DMS 273 (cell line): ENCODE results near the gene CENPC.
A peak's percentile ranks its signal among the peaks of the same experiment; 100 is the strongest.
"Not testable (repeated sequence)": the region's sequence is repeated elsewhere in the genome, so short reads cannot be mapped to it uniquely, and the experiment has no call there.

Source experiments
- DNase-seq: peaks from one replicate; lab custom pipeline; 2025; ENCODE audit not compliant: unreplicated experiment; lab: John Stamatoyannopoulos, UW

Gene CENPC

GRCh38 chr4:67470871-67471270, 74.4 kb downstream of the CENPC start:
- DNase-seq = no peak

DNA sequence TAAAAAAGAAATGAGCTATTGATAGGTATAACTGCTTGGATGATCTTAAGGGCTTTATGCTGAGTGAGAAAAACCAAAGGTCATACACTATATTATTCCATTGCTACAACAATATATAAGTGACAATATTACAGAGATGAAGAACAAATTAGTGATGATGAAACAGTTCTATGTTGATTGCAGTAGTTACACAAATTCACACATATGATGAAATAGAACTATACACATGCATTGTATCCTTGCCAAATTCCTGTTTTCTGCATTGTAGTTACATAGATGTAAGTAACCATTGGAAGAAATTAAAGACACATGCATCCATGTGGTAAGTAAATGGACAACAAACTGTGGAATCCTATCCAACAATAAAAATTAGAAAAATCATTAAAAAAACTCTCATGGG, 76.5 kb downstream of the CENPC start:
- no peak for DNase-seq

GRCh38 chr4:67466751-67467150, 78.6 kb downstream of the CENPC start:
- no peak for DNase-seq

DNA sequence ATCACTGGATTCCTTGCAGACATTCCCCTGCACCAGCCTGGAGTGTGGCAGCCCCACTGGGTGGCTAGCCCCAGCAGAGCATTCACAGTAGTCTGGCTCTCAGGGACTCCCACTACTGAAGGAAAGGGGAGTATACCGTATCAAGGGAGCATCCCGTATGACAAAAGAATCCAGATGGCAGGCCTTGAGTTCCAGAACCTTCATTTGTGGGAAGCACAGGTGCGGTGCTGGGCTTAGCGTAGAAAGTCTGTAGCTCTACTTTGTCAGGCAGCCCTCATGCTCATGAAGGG, 79.6 kb downstream of the CENPC start:
- peak; percentile 20 for DNase-seq

GRCh38 chr4:67465032-67465762, 80.1 kb downstream of the CENPC start:
- peak; percentile 20 for DNase-seq

GRCh38 chr4:67460574-67460973, 84.7 kb downstream of the CENPC start:
- no peak for DNase-seq

GRCh38 chr4:67459164-67459563, 86.1 kb downstream of the CENPC start:
- DNase-seq = no peak

- DNase-seq = no peak
Measured at GRCh38 chr4:67456577-67457196, 88.6 kb downstream of the CENPC start.

DNA sequence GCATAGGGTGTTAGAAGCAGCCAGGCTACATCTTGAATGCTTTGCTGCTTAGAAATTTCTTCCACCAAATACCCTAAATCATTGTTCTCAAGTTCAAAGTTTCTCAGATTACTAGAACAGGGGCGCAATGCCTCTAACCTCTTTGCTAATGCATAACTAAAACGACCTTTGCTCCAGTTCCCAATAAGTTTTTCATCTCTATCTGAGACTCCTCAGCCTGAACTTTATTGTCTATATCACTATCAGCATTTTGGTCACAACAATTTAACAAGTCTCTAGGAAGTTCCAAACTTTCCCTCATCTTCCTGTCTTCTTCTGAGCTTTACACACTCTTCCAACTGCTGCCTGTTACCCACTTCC, 92.5 kb downstream of the CENPC start:
- DNase-seq = not testable (repeated sequence)

GRCh38 chr4:67452100-67452845, 93.0 kb downstream of the CENPC start:
- no peak for DNase-seq

DNA sequence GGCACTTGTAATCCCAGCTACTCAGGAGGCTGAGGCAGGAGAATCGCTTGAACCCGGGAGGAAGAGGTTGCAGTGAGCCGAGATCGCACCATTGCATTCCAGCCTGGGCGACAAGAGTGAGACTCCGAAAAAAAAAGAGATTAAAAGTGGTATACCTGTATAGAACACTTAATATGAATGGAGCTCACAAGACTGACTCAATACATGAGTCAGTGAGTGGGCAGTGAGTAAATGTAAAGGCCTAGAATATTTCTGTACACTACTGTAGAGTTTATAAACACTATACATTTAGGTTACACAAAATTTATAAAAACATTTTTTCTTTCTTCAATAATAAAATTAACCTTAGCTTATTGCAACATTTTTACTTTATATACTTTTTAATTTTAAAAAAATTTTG, 93.8 kb downstream of the CENPC start:
- no peak for DNase-seq

- no peak for DNase-seq
Measured at GRCh38 chr4:67448621-67449020, 96.7 kb downstream of the CENPC start.

- DNase-seq = no peak
Measured at GRCh38 chr4:67447873-67448272, 97.4 kb downstream of the CENPC start.

GRCh38 chr4:67446811-67447210, 98.5 kb downstream of the CENPC start:
- no peak for DNase-seq

GRCh38 chr4:67445881-67446280, 99.4 kb downstream of the CENPC start:
- not testable (repeated sequence) for DNase-seq

GRCh38 chr4:67438975-67439374, 106.3 kb downstream of the CENPC start:
- DNase-seq = no peak

- DNase-seq = no peak
Measured at GRCh38 chr4:67437974-67438713, 107.2 kb downstream of the CENPC start.

- no peak for DNase-seq
Measured at GRCh38 chr4:67436742-67437141, 108.6 kb downstream of the CENPC start.

GRCh38 chr4:67430989-67431388, 114.3 kb downstream of the CENPC start:
- DNase-seq = no peak

DNA sequence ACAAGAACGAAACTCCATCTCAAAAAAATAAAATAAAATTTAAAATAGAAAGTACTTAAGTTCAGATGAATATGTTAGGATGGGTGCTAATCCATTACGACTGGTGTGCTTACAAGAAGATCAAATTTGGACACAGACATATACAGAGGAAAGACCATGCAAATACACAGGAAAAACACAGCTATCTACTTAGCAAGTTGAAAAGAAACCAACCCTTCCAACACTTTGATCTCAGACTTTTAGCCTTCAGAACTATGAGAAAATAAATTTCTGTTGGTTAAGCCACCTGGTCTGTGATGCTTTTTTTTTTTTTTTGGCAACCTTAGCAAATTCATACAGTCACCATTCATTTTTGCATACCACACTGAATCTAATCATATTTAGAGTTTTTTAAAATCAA, 116.5 kb downstream of the CENPC start:
- no peak for DNase-seq
